WTC11 (cell line): ENCODE results near the gene SVIL. TPM values are rescaled to one million over a fixed set of nuclear protein-coding genes. Genes with fewer than 3 reads are reported as not detected.

Experiments used
- ATAC-seq: fragments of 200-7000 bp; cut with Tn5 transposase; 2 replicates; pipeline ENCODE4 v1.10.0; 2021; ENCODE audit warnings: mild to moderate bottlenecking, moderate library complexity
- CTCF ChIA-PET: fragments of 300-600 bp; sonication (Branson Sonifier 250); formaldehyde crosslinking; loops from one replicate; lab custom pipeline; 2021; ENCODE audit warnings: antibody characterized with exemption; lab: Charles Lee
- POLR2A ChIA-PET: fragments of 350-600 bp; sonication (Branson Sonifier 250); formaldehyde crosslinking; loops from one replicate; lab custom pipeline; 2021; ENCODE audit warnings: antibody characterized with exemption; lab: Charles Lee
- DNase-seq: peaks from one replicate; pipeline ENCODE4 v3.0.0; 2021; ENCODE audit warnings: low spot score
- H3K27ac Mint-ChIP-seq: 2 replicates; pipeline ENCODE4 v1.8.0; 2021; ENCODE audit warnings: mixed read lengths
- H3K27me3 Mint-ChIP-seq: 2 replicates; pipeline ENCODE4 v1.8.0; 2021; ENCODE audit warnings: low read depth, mild to moderate bottlenecking, moderate library complexity, mixed read lengths
- H3K36me3 Mint-ChIP-seq: 2 replicates; pipeline ENCODE4 v1.8.0; 2021; ENCODE audit warnings: mixed read lengths
- H3K4me1 Mint-ChIP-seq: 2 replicates; pipeline ENCODE4 v1.8.0; 2022; ENCODE audit warnings: mixed read lengths
- H3K4me3 Mint-ChIP-seq: 2 replicates; pipeline ENCODE4 v1.8.0; 2021; ENCODE audit warnings: mild to moderate bottlenecking, moderate library complexity, mixed read lengths
- H3K9me3 Mint-ChIP-seq: 2 replicates; pipeline ENCODE4 v1.8.0; 2021; ENCODE audit warnings: mixed read lengths
- ARID4B ChIP-seq: sonication (generic); formaldehyde crosslinking; IDR thresholded peaks from 2 replicates; pipeline ENCODE4 v1.8.0; 2023; ENCODE audit warnings: missing genetic modification reagents, mild to moderate bottlenecking, borderline replicate concordance
- ATF3 ChIP-seq: sonication (generic); formaldehyde crosslinking; conservative IDR thresholded peaks from 2 replicates; pipeline ENCODE4 v1.8.1; 2022; ENCODE audit warnings: mild to moderate bottlenecking, missing genetic modification reagents
- CREB1 ChIP-seq: sonication (generic); formaldehyde crosslinking; IDR thresholded peaks from 2 replicates; pipeline ENCODE4 v1.8.0; 2023; ENCODE audit warnings: mild to moderate bottlenecking, missing genetic modification reagents
- FOXK1 ChIP-seq: sonication (generic); formaldehyde crosslinking; IDR thresholded peaks from 2 replicates; pipeline ENCODE4 v1.8.0; 2022; ENCODE audit warnings: mild to moderate bottlenecking, moderate library complexity, missing genetic modification reagents
- GTF2I ChIP-seq: fragments of 250-450 bp; sonication (Bioruptor Pico); conservative IDR thresholded peaks from 2 replicates; pipeline ENCODE4 v1.4.0; 2021; ENCODE audit warnings: mild to moderate bottlenecking
- IRF2 ChIP-seq: sonication (generic); formaldehyde crosslinking; IDR thresholded peaks from 2 replicates; pipeline ENCODE4 v1.8.0; 2022; ENCODE audit warnings: low read depth, missing genetic modification reagents, borderline replicate concordance
- MLX ChIP-seq: sonication (generic); formaldehyde crosslinking; IDR thresholded peaks from 2 replicates; pipeline ENCODE4 v1.8.1; 2023; ENCODE audit warnings: mild to moderate bottlenecking, missing genetic modification reagents, moderate library complexity
- MXD4 ChIP-seq: fragments of 250-450 bp; sonication (Bioruptor Pico); IDR thresholded peaks from 2 replicates; pipeline ENCODE4 v1.8.0; 2021; ENCODE audit warnings: mild to moderate bottlenecking, moderate library complexity, borderline replicate concordance
- MYBL2 ChIP-seq: sonication (generic); formaldehyde crosslinking; IDR thresholded peaks from 2 replicates; pipeline ENCODE4 v1.8.1; 2023; ENCODE audit warnings: mild to moderate bottlenecking, moderate library complexity, missing genetic modification reagents
- NFATC4 ChIP-seq: fragments of 250-450 bp; sonication (Bioruptor Pico); IDR thresholded peaks from 2 replicates; pipeline ENCODE4 v1.9.0; 2021; ENCODE audit warnings: mild to moderate bottlenecking
- NFE2L1 ChIP-seq: sonication (generic); formaldehyde crosslinking; IDR thresholded peaks from 2 replicates; pipeline ENCODE4 v1.8.1; 2023; ENCODE audit warnings: missing genetic modification reagents
- TEAD1 ChIP-seq: sonication (generic); formaldehyde crosslinking; IDR thresholded peaks from 2 replicates; pipeline ENCODE4 v1.8.0; 2022; ENCODE audit warnings: mild to moderate bottlenecking, missing genetic modification reagents
- TEAD4 ChIP-seq: sonication (generic); formaldehyde crosslinking; IDR thresholded peaks from 2 replicates; pipeline ENCODE4 v1.8.0; 2022; ENCODE audit warnings: mild to moderate bottlenecking, missing genetic modification reagents
- ZMAT4 ChIP-seq: fragments of 250-450 bp; sonication (Bioruptor Pico); IDR thresholded peaks from 2 replicates; pipeline ENCODE4 v1.9.0; 2021; ENCODE audit warnings: mild to moderate bottlenecking
- ZNF121 ChIP-seq: sonication (generic); formaldehyde crosslinking; IDR thresholded peaks from 2 replicates; pipeline ENCODE4 v1.8.0; 2023; ENCODE audit warnings: missing genetic modification reagents
- ZNF219 ChIP-seq: sonication (generic); formaldehyde crosslinking; IDR thresholded peaks from 2 replicates; pipeline ENCODE4 v1.8.0; 2023; ENCODE audit warnings: missing genetic modification reagents, mild to moderate bottlenecking, borderline replicate concordance
- ZNF281 ChIP-seq: sonication (generic); formaldehyde crosslinking; IDR thresholded peaks from 2 replicates; pipeline ENCODE4 v1.8.0; 2023; ENCODE audit warnings: mild to moderate bottlenecking, missing genetic modification reagents
- ZNF512 ChIP-seq: sonication (generic); formaldehyde crosslinking; IDR thresholded peaks from 2 replicates; pipeline ENCODE4 v1.8.1; 2022; ENCODE audit warnings: missing genetic modification reagents, borderline replicate concordance
- ZNF671 ChIP-seq: fragments of 250-450 bp; sonication (Bioruptor Pico); IDR thresholded peaks from 2 replicates; pipeline ENCODE4 v1.8.0; 2021; ENCODE audit warnings: mild to moderate bottlenecking
- total RNA-seq: library from RNA; stranded (reverse); gene quantifications from 3 replicates; pipeline ENCODE4 v1.2.3, GENCODE V29; 2021

The SVIL gene
- total RNA-seq, 1 experiment from 2014 or later, result 27.1 TPM

- ChIA-PET POLR2A (no interaction called here), CTCF (interaction anchor here (0.7 to 2.0 kb wide), 3 partner anchors 13 to 34 kb away, joined by 3 to 7 read pairs (median 5); no protein-coding TSS in a partner anchor)
- no peak overlapping the region for H3K4me3 Mint-ChIP-seq
- no peaks in the 10 kb centered on the region for H3K27me3 Mint-ChIP-seq
- no peak for DNase-seq
- peaks cover 24% of the 10 kb centered on the region for H3K36me3 Mint-ChIP-seq
- ATAC-seq, result no peak
- H3K9me3 Mint-ChIP-seq, result no peaks in the 10 kb centered on the region
- no peak overlapping the region for H3K27ac Mint-ChIP-seq
- TF ChIP-seq ZNF512 (CRISPR knock-in tag) (no peak), ZMAT4 (CRISPR knock-in tag) (no peak), TEAD1 (CRISPR knock-in tag) (no peak), ZNF281 (no peak), NFE2L1 (CRISPR knock-in tag) (no peak), ZNF121 (peak; percentile 91), GTF2I (CRISPR knock-in tag) (peak; percentile 76; the same call in 1 of the 2 replicates), ZNF671 (CRISPR knock-in tag) (no peak), FOXK1 (CRISPR knock-in tag) (no peak), MLX (no peak), ZNF219 (CRISPR knock-in tag) (no peak)
- peaks cover 30% of the 10 kb centered on the region for H3K4me1 Mint-ChIP-seq
Measured at GRCh38 chr10:29530112-29530976, 104.4 kb downstream of the SVIL start.

GRCh38 chr10:29529146-29529545, 105.6 kb downstream of the SVIL start:
- Mint-ChIP-seq H3K27me3 (no peaks in the 10 kb centered on the region), H3K27ac (no peak overlapping the region), H3K4me1 (peaks cover 19% of the 10 kb centered on the region), H3K9me3 (no peaks in the 10 kb centered on the region), H3K36me3 (peaks cover 27% of the 10 kb centered on the region), H3K4me3 (no peak overlapping the region)
- ChIA-PET POLR2A (no interaction called here), CTCF (interaction anchor here (0.6 to 2.0 kb wide), 3 partner anchors 12 to 1149 kb away, joined by 3 to 7 read pairs (median 5); no protein-coding TSS in a partner anchor)
- no peak for TF ChIP-seq IRF2
- no peak for TF ChIP-seq MYBL2 (CRISPR knock-in tag)
- TF ChIP-seq CREB1 (CRISPR knock-in tag), result no peak
- TF ChIP-seq ZNF671 (CRISPR knock-in tag), result no peak
- TF ChIP-seq NFATC4, result no peak
- TF ChIP-seq ARID4B (CRISPR knock-in tag), result no peak
- TF ChIP-seq ATF3 (CRISPR knock-in tag), result no peak
- TF ChIP-seq TEAD4, result no peak
- no peak for TF ChIP-seq MXD4 (CRISPR knock-in tag)
- TF ChIP-seq TEAD1 (CRISPR knock-in tag), result no peak
- ATAC-seq (no peak), DNase-seq (no peak)
